ENCODE results near the gene SAMD11.

The SAMD11 gene

DNA sequence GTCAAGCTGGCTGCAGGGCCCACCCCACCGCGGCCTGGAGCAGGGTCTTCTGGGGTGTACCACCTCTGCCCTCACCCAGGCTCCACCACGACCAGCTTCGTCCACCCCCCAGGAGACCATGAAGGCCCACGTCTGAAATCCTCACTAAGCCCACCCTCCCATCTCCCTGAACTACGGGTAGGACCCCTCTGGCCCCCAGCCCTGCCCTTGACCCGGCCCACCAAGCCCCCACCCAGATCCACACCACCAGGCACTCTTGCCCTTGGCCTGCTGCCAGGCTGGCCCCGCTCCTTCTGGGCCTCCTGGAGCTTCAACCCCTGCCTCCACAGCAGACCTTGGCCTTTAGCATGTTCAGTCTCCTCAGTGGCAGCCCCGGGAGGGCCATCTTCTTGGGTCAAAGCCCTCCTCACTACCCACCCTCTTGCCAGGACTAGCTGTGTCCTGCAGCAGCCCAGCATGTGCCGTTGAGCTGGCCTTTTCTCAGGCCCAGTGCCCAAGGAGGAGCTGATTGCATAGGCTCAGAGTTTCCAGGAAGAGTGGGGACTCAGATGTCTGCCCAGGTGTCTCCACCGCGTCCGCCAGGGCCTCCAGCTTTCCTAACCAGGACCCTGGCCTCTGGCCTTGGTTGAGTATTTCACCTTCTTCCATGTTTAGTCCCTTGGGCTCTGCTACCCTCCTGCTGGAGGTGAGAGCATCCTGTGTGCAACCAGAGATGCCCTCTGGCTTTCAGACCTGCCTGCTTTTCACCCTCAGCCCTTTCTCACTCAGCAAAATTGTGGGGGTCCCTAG, 17.7 kb upstream of the SAMD11 start:
- DNase-seq, result no peak

DNA sequence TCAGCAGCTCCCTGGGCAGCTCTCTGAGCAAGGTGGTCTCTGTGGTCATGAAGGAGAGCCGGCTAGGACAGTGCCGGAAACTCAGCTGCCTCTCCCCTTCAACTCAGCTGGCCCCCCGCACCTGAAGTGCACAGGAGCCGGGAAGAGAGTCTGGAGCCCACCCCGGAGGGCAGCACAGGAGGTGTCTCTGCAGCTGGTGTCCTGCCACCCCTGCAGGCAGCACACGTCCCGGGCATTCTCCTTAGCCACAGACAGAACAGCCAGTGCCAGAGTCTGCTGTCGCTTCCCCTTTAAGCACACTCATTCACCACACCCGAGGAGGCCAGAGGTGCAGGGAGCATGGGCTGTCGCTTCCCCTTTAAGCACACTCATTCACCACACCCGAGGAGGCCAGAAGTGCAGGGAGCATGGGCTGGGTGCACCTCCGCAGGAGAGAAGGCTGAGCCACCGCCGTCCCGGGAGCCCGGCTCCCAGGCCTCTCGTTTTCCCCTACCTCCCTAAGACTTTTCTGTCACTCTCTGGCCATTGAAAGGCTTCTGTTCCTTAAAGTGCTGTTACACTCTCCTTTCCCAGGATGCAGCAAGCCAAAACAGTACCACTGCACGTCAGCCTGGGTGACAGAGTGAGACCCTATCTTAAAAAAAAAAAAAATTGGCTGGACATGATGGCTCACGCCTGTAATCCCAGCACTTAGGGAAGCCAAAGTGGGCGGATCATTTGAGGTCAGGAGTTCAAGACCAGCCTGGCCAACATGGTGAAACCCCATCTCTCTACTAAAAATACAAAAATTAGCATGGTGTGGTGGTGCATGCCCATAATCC, 16.9 kb upstream of the SAMD11 start:
- DNase-seq, result peak; percentile 56

DNA sequence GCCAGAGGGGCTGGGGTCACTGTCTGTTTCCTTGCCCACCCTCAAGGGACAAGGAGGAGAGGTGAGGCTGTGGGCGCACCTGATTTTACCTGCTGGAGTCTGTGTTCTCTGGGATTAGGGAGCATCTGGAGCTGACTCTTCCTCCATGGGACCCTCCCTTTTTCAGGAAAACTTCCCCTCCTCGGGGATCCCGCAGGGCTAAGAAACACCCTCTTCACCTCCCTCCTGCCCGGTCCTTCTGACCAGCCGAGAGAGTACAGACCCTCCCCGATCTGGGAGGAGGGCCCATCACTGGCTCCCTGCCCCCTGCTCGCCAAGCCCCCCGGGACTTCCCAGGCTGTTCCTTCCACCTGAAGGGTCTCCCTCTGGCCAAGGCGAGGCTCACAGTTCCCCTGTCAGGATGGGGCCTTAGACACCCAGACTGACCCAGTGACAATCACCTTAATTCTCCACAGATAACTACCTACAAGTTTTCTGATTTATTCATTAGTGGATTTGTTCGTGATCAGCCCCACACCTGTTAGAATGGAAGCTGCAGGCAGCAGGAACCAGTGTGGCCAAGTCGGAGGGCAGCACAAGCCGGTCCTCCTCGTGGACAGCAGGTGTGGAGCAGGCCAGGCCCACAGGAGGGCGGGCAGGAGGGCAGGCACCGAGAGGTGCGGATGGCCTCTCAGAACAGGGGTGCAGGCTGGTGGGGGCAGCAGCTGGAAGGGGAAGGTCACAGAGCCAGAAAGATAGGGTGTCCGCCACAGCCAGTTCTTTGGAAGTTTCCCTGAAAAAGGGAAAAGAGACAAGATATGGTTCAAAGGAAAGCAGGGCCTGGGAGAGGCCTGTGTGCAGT, 15.9 kb upstream of the SAMD11 start:
- no peak for DNase-seq

DNA sequence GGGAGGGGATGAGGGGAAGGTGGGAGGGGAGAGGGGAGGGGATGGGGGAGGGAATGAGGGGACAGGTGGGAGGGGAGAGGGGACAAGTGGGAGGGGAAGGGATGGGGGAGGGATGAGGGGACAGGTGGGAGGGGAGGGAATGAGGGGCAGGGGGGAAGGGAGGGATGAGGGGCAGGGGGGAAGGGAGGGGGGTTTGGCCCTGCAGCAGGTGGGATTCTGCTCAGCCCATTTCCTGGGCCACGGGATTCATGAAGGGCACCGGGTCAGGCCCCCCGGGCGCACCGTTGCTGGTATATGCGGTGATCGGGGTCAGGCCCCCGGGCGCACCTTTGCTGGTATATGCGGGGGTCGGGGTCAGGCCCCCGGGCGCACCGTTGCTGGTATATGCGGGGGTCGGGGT, 15.1 kb upstream of the SAMD11 start:
- no peak for DNase-seq

DNA sequence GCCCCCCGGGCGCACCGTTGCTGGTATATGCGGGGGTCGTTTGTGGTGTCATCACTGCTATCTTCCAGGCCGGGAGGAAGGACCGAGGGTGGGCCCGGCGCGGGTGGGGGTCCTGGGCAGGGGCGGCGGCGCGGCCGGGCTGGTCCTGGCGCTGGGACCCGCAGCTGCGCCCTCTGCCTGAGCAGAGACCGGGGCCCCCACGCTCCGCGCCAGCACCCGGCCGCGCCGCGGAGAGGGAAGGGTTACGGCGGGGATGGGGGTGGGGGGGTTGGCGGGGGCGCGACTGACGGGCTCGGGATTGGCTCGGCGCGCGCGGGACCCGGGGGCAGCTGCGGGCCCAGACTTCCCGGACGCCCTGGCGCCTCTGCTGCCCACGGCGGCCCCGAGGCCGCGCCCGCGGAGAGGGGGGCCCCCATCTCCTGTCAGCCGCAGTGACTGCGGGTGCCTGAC, 13.8 kb upstream of the SAMD11 start:
- DNase-seq, result no peak

DNA sequence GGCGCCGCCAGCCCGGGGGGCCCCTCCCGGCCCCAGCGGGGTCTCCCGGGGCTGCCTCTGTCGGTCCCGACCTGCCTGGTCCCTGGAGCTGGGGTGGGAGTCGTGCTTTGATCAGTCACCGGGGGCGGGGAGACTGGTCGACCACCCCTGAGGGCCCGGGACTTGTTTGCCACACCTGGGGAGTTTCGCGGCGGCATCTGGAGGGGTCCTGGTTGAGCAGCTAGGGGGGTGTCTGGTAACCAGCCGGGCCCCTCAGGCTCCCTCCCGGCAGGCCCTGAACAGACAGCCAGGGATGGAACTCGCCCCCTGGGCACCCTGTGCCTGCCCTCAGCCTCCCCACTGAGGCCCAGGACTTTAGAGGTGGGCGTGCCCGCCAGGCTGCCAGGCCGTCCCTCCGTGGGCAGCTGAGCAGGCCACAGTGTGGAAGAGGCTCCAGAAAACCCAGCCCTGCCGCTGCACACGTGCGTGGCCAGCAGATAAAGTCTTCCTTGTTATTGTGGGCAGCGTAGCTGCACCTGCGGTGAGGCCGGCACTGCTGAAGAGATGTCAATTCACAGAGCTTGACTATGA, 13.3 kb upstream of the SAMD11 start:
- no peak for DNase-seq

DNA sequence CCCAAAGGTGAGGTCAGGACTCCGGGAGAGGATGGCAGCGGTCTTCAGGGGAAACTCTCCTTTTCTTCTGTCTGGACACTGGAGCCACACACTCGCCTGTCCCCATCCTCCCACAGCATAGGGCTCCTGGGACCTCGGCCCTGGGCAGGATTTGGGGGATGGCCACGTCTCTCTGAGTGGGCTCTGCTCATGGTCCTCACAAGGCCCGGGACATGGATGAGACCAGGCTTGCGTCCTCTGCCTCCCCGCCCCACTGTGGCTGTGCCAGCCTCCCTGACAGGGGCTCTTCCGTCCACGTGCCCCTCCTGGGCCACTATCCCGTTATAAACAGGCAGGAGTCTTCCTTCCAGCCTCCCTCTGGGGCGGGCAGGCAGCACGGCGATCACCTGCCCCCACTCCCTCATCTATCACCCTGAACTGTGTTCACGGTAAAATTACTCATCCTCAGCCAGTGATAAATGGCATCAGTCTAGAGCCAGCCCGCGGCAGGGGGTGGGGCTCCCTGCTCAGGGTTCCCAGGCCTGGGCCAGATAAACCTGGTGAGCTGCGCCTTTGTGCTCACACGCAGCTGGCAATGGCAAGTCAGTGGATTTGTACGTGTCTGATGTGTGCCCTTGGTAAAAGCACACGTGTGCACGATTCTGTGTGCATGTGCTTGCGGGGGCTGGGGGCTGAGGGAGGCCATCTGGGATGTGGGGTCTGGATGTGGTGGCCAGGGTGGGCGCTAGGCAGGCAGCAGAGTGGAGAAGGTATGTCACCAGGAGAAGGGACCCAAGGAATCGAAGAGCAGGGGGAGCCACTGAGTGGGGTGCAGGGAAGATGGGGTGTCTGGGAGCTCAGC, 12.6 kb upstream of the SAMD11 start:
- DNase-seq, result no peak

DNA sequence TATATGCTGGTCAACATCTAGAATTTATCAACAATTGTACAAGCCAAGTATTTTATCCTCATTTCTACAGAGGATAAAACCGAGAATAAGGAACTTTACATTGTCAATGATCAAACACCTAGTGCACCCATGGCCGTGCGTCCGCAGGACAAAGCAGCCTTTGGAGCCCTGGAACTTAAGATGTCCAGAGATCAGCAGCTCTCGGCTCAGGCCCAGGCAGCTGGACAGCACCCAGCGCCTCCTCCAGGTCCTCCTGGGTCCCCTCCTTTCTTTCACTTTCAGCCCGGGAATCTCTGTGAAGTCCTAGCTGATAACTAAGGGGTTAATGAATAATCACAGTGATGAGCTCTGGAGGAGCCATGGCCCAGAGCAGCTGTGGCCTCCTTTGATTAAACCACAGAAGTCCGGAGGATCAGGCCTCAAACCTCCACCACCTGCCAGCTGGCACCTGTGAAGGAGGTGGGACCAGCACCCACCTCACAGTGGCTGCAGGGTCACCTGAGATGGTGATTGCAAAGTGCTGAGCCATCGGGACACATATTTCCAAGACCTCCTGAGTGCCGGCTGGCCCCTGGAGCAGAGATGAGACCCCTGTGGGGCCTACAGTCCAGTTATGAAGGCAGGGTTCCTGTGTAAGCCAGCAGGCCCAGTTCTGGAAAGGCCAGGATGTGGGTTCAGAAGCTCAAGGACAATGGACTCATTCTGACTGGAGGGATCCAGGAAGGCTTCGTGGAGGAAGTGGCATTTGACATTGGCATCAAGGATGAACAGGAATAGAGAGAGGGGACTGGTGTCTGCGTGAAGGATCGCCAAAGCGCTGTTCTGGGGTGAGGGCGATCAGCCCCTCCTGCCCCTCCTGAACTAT, 11.6 kb upstream of the SAMD11 start:
- DNase-seq, result no peak

DNA sequence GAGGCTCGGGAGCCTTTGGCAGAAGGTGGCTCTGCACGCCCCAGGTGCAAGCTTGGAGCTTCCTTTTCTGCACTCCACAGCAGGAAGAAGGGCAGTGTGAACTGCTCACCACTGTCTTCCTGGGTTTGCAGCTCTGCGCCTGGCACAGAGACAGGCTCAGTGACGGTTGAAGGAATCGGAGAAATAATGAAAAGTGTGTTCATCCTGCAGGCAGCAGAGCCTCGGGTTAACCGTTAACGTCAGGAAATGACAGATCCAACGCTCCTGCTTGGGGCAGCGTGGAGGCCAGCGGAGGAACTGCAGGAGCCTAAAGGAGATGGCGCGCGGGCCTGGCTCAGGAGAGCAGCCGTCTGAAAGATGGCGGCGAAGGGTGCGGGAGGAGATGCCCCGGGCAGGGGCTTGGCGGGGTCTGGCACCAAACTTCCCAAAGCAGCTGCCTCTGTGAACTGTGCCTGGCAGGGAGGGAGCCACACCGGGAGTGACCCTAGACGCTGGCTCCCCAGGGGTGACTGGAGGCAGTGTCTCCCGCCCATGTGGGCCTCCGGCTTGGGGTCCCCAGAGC, 10.9 kb upstream of the SAMD11 start:
- DNase-seq, result no peak

DNA sequence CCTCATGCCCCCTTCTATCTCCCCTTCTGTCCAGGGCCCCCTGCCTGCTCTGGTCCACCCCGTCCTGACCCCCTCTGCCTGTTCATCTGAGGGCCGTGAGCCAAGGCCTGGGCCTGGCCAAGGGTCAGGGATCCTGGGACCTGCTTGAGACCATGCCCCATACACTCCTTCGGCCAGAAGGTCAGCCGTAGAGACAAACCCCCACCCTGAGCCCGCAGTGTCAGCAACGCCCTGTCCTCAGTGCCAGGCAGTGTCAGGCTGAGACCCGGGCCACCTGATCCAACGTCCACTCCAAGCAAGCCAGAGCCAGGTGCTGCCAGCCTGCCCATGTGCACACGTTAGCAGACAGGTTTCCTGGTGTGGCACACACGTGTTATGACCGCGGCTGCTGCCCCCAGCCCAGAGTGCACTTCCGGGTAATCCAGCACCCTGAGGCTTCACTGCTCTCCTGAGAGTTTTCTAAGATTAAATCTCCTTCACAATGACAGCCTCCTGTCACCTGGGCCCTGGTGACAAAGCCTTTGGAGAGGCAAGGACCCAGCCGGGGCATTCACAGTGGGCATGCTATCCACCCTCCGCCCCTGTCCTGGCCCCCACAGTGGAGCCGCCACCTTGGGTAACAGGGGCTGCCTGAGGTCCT, 10.1 kb upstream of the SAMD11 start:
- DNase-seq, result no peak

DNA sequence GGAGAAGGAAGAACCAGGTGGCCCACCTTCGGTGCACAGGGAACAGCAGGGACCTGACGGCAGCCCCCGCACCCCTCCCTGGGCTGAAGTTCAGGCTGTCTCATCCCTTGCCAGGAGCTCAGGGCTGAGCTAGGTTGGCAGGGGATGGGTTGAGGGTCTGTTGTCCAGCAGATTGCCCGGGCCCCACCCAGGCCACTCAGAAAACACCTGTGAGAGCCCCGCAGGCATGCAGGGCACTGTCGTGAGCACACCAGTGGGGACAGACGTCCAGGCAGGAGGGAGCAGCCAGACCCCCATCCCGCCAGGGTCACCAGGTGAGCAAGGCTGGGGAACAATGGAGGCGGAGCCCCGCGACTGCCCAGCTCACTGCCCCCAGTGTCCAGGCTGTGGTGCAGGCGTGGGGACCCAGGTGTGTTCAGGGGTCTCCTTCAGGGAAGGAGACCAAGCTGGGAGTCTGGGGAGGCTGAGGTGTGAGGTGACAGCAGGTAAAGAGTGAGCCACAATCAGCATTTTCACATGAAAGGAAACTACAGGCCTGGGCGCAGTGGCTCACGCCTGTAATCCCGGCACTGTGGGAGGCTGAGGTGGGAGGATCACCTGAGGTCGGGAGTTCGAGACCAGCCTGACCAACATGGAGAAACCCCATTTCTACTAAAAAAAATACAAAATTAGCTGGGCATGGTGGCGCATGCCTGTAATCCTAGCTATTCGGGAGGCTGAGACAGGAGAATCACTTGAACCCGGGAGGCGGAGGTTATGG, 9.4 kb upstream of the SAMD11 start:
- DNase-seq, result no peak

DNA sequence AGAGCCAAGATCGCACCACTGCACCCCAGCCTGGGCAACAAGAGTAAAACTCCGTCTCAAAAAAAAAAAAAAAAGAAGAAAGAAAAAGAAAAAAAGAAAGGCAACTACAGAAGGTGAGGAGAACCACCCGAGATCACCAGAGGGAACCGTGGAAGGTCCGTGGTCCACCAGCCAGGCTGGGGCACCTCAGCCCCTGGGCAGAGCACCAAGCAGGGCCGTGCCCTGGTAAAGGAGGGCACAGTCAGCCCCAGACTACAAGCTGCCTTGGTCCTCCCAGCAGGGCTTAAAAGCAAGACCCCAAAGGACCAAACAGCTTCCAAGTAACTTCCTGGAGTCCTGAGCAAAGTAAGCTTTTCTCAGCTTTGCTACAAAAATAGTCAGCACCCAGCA, 8.8 kb upstream of the SAMD11 start:
- DNase-seq, result no peak

DNA sequence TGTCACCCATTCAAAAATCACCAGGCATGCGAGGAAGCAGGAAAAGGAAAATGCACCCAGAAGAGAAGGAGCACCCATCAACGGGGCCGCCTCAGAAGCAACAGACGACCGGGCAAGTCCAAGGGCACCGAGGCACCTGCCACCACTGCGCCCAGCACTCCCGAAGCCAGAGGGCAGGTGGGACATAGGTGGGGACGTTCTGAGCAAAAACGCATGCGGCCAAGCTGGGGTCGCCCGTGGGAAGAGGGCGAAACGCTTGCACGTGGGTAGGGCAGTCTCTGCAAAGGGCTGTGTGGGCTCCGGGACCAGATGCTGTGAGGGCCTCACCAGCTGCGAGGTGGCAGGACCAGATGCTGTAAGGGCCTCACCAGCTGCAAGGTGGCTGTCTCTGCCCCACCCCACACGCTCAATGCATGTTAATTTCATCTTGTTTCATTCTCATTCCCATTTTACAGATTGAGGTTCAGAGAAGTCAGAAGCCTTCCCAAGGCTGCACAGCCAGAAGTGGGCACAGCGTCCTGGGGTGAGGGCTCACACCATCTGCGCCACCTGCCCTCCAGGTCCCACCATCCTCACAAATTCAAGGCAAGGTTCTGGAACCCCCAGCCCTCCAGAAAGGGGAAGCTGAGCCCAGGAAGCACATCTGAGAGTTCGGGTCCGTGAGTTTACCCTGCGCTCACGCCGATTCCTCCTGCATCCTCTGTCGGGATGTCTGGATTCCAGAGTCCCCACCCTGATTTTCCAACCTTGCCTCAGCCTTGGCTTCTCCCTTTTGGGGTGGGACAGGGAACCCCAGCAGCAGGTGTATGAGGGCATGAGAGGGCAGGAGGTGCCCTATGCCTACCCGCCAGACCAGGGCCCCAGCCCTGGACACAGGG, 8.2 kb upstream of the SAMD11 start:
- DNase-seq, result peak; percentile 15

DNA sequence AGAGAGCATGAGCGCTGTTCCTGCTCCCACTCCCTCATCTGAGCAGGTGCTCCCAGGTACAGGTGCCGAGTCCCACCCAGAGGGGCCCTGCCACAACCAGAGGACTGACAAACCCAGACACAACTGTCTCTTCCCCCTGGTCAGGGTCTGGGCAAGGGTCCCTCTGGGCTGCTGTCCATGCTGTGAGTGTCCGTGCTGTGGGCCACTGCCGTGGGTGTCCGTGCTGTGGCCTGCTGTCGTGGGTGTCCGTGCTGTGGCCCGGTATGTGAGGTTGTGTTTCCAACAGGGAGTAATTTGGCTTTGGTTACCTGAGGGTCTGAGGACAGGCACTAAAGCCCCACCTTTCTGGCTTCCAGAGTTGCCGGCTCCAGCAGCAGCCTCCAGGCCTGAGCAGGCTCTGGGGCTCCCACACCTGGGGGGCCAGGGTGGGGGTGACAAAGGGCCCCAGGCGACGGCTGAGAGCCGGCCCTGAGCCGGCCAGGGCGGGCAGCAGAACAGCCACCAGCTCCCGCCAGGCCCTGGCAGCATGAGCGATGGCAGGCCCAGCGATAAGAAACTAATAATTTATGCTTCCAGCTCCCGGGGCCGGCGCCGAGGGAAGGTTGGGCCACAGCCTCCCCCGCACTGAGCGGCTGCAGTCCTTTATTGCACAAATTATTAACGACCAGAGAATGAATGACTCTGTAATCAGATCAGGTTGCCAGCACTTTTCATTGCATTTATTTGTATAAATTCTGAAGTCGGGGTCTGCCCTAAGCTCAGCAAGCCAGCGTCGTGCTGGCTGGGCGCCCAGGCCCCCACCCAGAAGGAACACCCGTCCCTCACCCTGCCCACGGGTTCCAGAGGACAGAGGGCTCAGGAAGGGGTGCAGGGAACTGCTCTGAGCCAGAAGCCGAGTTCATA, 7.3 kb upstream of the SAMD11 start:
- no peak for DNase-seq

DNA sequence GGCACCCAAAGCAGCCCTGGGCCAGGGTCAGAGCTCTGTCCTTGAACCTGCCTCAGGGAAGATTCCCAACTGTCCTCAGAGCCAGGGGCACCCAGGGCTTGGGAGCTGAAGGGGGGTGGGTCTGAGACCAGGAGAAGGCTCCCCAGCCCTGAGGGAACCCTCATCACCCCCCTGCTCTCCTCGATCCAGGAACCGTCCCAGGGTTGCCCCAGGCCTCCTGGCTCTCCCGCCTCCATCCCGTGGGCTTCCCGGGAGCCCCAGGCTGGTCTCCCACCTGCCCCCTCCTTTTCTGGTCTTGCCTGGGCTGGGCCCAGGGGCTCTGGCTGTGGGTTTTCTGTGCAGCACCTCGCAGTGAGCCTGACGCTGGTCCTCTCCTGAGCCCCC, 6.7 kb upstream of the SAMD11 start:
- no peak for DNase-seq

DNA sequence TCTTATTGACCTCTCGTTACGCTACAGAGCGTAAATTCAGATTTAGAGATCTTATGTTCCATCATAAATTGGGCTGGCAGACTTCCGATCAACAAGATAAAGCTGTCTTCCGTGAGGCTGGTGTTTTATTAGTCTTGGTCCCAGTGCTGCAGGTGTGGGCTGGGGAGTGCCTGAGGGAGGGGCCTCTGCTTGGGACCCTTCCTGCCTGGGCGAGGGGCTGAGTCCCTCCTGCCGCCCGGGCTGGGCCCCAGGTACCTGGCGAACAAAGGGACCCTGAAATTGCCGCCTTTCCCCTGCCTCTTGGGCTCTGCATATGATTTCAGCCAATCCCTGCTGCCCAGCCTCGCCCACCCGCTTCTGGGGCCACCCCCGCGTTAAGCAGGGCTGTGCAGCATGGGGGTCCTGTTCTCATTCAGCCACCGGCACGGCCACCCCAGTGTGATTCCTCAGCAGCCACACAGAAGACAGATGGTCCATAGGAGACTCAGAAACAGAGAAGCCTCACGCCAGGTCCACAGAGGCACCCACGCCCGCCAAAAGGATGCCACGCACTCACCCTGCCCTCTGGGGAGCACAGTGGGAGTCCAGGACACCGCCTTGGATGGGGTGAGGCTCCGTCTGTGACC, 6.1 kb upstream of the SAMD11 start:
- no peak for DNase-seq

DNA sequence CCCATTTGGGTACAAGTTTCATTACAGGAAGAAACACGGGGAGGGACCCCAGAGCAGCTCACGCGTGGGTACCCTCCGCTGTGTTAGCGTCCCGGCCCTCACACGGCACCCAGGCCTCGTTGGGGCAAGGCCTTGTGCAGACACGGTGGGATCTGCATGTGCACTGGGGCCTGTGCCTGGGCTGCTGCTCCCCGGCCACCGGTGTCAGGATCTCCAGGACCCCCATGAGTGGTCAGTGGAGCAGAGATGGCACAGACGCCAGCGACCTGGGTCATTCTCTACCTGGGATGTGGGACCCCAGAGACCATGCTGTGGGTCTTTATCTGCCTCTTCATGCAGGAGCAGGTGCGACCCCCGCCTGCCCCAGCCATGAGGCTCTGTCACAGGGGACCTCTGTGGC, 5.4 kb upstream of the SAMD11 start:
- DNase-seq, result no peak
